Endodermal cell (in vitro differentiated cells): Measurements from ENCODE around the gene TMEM30B. TPM values are rescaled to one million over a fixed set of nuclear protein-coding genes. Genes with fewer than 3 reads are reported as not detected.

ENCODE experiments used
- DNase-seq: peaks from one replicate; pipeline ENCODE4 v3.0.0-alpha.2; 2017
- H3K27ac ChIP-seq: 2 replicates; pipeline ENCODE4 v1.5.1; 2013; ENCODE audit warnings: mild to moderate bottlenecking, low read depth, low read length, moderate library complexity
- H3K27me3 ChIP-seq: 2 replicates; pipeline ENCODE4 v1.6.1; 2013; ENCODE audit warnings: mild to moderate bottlenecking, low read length, moderate library complexity; ENCODE audit not compliant: insufficient read depth, control insufficient read depth, poor library complexity, severe bottlenecking
- H3K36me3 ChIP-seq: 2 replicates; pipeline ENCODE4 v1.7.0; 2013; ENCODE audit warnings: mild to moderate bottlenecking, low read length, moderate library complexity; ENCODE audit not compliant: control insufficient read depth, insufficient read depth
- H3K4me1 ChIP-seq: one replicate; pipeline ENCODE4 v1.7.0; 2013; ENCODE audit warnings: low read length; ENCODE audit not compliant: control insufficient read depth, insufficient read depth
- H3K4me3 ChIP-seq: 2 replicates; pipeline ENCODE4 v1.5.1; 2013; ENCODE audit warnings: mild to moderate bottlenecking, low read length, moderate library complexity
- H3K9ac ChIP-seq: 2 replicates; pipeline ENCODE4 v1.6.1; 2013; ENCODE audit warnings: mild to moderate bottlenecking, low read length, moderate library complexity; ENCODE audit not compliant: poor library complexity, severe bottlenecking; ENCODE audit errors: extremely low read depth
- H3K9me3 ChIP-seq: 2 replicates; pipeline ENCODE4 v1.6.1; 2013; ENCODE audit warnings: mild to moderate bottlenecking, low read length, moderate library complexity; ENCODE audit not compliant: control insufficient read depth
- H3K27ac Mint-ChIP-seq: 2 replicates; pipeline ENCODE4 v1.8.0; 2020; ENCODE audit warnings: mixed read lengths
- H3K27me3 Mint-ChIP-seq: 2 replicates; pipeline ENCODE4 v1.8.0; 2021; ENCODE audit warnings: mild to moderate bottlenecking, mixed read lengths; ENCODE audit not compliant: insufficient read depth
- H3K36me3 Mint-ChIP-seq: 2 replicates; pipeline ENCODE4 v1.8.0; 2020; ENCODE audit warnings: low read depth, mixed read lengths
- H3K4me1 Mint-ChIP-seq: 2 replicates; pipeline ENCODE4 v1.8.0; 2020; ENCODE audit warnings: mixed read lengths
- H3K4me3 Mint-ChIP-seq: 2 replicates; pipeline ENCODE4 v1.8.0; 2020; ENCODE audit warnings: mild to moderate bottlenecking, moderate library complexity, mixed read lengths
- H3K9me3 Mint-ChIP-seq: 2 replicates; pipeline ENCODE4 v1.8.0; 2020; ENCODE audit warnings: mild to moderate bottlenecking, mixed read lengths
- WGBS, 2 experiments: methylation state at CpG; one replicate each; pipeline versions ENCODE4 v1.1.5 to v1.1.7; 2013; ENCODE audit warnings: missing lambda C conversion rate in 2 of 2, mixed read lengths in 1 of 2; ENCODE audit not compliant: insufficient coverage in 1 of 2, insufficient read length in 1 of 2; 5-methylcytosine and 5-hydroxymethylcytosine counted together
- total RNA-seq, 2 donors: library from RNA; stranded (reverse); fragmentation: NEBNext Ultra II Directional in 1 of 2; extraction: Animal tissue kit (Norgen Biotek cat#: 25700) in 1 of 2; gene quantifications; 2 replicates in 1 of 2; 3 replicates in 1 of 2; pipeline ENCODE4 v1.2.1, GENCODE V29; 2021
- TF ChIP-seq, protein P1 (sequence below): fragments of 200-600 bp; sonication (generic); conservative IDR thresholded peaks from 2 replicates; pipeline ENCODE4 v1.5.0; 2021; ENCODE audit warnings: antibody characterized with exemption, mild to moderate bottlenecking

TMEM30B gene
- total RNA-seq, 2 donors from 2014 or later, result 10.1 to 11.4 TPM

GRCh38 chr14:61234215-61234916 is 46.8 kb downstream of the TMEM30B start:
- Histone ChIP-seq H3K4me3 (no peak overlapping the region), H3K36me3 (no peaks in the 10 kb centered on the region), H3K9ac (no peak overlapping the region), H3K4me1 (no peaks in the 10 kb centered on the region), H3K9me3 (peaks cover 7% of the 10 kb centered on the region), H3K27me3 (no peaks in the 10 kb centered on the region), H3K27ac (no peak overlapping the region)
- Mint-ChIP-seq H3K27me3 (no peaks in the 10 kb centered on the region), H3K4me3 (no peak overlapping the region), H3K27ac (no peak overlapping the region), H3K9me3 (peaks cover 5% of the 10 kb centered on the region), H3K36me3 (no peaks in the 10 kb centered on the region), H3K4me1 (peaks cover 31% of the 10 kb centered on the region)
- no peak for DNase-seq
- TF ChIP-seq, protein P1, sequence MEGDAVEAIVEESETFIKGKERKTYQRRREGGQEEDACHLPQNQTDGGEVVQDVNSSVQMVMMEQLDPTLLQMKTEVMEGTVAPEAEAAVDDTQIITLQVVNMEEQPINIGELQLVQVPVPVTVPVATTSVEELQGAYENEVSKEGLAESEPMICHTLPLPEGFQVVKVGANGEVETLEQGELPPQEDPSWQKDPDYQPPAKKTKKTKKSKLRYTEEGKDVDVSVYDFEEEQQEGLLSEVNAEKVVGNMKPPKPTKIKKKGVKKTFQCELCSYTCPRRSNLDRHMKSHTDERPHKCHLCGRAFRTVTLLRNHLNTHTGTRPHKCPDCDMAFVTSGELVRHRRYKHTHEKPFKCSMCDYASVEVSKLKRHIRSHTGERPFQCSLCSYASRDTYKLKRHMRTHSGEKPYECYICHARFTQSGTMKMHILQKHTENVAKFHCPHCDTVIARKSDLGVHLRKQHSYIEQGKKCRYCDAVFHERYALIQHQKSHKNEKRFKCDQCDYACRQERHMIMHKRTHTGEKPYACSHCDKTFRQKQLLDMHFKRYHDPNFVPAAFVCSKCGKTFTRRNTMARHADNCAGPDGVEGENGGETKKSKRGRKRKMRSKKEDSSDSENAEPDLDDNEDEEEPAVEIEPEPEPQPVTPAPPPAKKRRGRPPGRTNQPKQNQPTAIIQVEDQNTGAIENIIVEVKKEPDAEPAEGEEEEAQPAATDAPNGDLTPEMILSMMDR, result no peak
- 84 to 86% methylated on average over 1 to 2 of the region's 2 CpGs for WGBS, 2 experiments

- Histone ChIP-seq H3K4me3 (no peak overlapping the region), H3K9ac (no peak overlapping the region), H3K9me3 (no peaks in the 10 kb centered on the region), H3K27ac (no peak overlapping the region), H3K36me3 (no peaks in the 10 kb centered on the region), H3K4me1 (no peaks in the 10 kb centered on the region), H3K27me3 (no peaks in the 10 kb centered on the region)
- Mint-ChIP-seq H3K27me3 (no peaks in the 10 kb centered on the region), H3K27ac (no peak overlapping the region), H3K4me3 (no peak overlapping the region), H3K4me1 (peaks cover 25% of the 10 kb centered on the region), H3K36me3 (no peaks in the 10 kb centered on the region), H3K9me3 (no peaks in the 10 kb centered on the region)
- WGBS, 2 experiments, result 90 to 91% methylated on average over 2 to 3 of the region's 3 CpGs
- TF ChIP-seq, protein P1, result no peak
- no peak for DNase-seq
Measured at GRCh38 chr14:61233436-61233956, 47.6 kb downstream of the TMEM30B start.

DNA sequence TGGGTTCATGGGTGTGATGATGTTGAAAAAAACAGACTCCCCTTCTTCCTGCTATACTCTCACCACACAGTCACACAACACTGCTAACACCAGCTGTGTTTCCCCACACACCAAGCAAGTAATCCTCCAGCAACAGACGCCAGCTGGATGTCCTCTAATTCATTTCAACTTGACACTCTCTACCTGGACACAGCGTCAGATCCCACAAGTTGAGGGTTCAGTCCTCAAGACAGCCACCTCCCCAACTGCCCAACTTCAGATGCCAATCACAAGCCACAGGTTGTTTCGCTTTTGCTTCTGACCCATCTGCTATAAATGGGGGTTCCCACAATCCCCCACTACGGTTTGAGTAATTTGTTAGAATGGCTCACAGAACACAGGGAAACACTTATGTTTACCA is 49.3 kb downstream of the TMEM30B start:
- H3K9me3 Mint-ChIP-seq, result no peaks in the 10 kb centered on the region
- H3K27ac Mint-ChIP-seq, result no peak overlapping the region
- no peaks in the 10 kb centered on the region for H3K36me3 Mint-ChIP-seq
- WGBS, 2 experiments, result 84 to 92% methylated on average over 3 to 4 of the region's 4 CpGs
- no peaks in the 10 kb centered on the region for H3K27me3 ChIP-seq
- peaks cover 10% of the 10 kb centered on the region for H3K4me1 Mint-ChIP-seq
- DNase-seq, result no peak
- TF ChIP-seq, protein P1, result no peak
- no peaks in the 10 kb centered on the region for H3K9me3 ChIP-seq
- H3K9ac ChIP-seq, result no peak overlapping the region
- no peaks in the 10 kb centered on the region for H3K4me1 ChIP-seq
- no peak overlapping the region for H3K4me3 Mint-ChIP-seq
- H3K4me3 ChIP-seq, result no peak overlapping the region
- H3K36me3 ChIP-seq, result no peaks in the 10 kb centered on the region
- H3K27ac ChIP-seq, result no peak overlapping the region
- no peaks in the 10 kb centered on the region for H3K27me3 Mint-ChIP-seq
